Measurements from ENCODE around the gene THY1. TPM values are rescaled to one million over a fixed set of nuclear protein-coding genes. Genes with fewer than 3 reads are reported as not detected.

The THY1 gene
- polyA plus RNA-seq, 1 donor from 2014 or later: 98.3 TPM

DNA sequence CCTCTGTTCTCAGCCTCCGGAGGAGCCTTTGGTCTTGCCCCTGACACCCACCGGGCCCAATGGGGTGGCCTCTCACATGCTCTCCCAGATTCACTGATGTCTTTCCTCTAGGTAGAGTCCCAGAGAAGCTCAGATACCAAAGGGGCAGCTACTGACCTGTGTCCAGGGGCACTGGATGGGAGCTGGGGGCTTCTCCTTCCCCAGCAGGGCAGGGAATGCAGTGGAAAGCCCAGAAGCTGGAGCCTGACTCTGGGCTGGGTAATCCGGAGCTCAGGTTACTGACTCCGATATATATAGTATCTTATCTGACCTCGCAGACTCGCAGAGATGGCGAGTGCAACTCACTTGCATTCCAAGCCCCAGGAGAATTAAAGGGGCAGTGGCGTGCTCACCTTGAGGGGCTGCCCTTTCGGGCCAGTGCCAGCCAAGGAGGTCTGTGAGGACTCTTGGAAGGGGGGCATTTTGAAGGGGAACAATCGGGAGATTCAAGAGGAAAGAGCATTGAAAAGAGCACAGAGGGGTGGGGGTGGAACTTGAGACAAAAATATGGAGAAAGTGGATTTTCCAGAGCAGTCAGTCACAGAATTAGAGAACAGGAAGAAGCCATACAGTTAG, 44.0 kb downstream of the THY1 start:
- Histone ChIP-seq H3K27ac (ENCODE audit: low read length) (no peak overlapping the region), H3F3A (ENCODE audit: insufficient read depth, low read length, poor library complexity, severe bottlenecking) (no peaks in the 10 kb centered on the region), H3K27me3 (ENCODE audit: insufficient read depth, low read depth, low read length) (peaks cover 13% of the 10 kb centered on the region), H3K36me3 (ENCODE audit: insufficient read depth, low read length) (no peaks in the 10 kb centered on the region), H3K9ac (ENCODE audit: low read length) (no peak overlapping the region), H3K9me2 (ENCODE audit: insufficient read depth, low read length) (no peaks in the 10 kb centered on the region), H3K4me2 (ENCODE audit: low read length) (no peak overlapping the region), H3K9me3 (ENCODE audit: low read length) (no peaks in the 10 kb centered on the region), H2AFZ (ENCODE audit: low read depth, low read length) (no peak overlapping the region), H3K79me2 (replicated peaks; ENCODE audit: insufficient read depth, low read length) (no peaks in the 10 kb centered on the region), H4K20me1 (ENCODE audit: insufficient read depth) (no peaks in the 10 kb centered on the region), H3K4me3 (ENCODE audit: low read length) (no peak overlapping the region)
- no peak for TF ChIP-seq CTCF (IDR thresholded peaks at IDR 0.05; ENCODE audit: poor library complexity, severe bottlenecking)
- no peak for TF ChIP-seq EZH2 (IDR thresholded peaks at IDR 0.05; ENCODE audit: borderline replicate concordance, insufficient read depth, low read length, poor library complexity, severe bottlenecking)
- no peak for TF ChIP-seq TAF1 (IDR thresholded peaks at IDR 0.05; ENCODE audit: low read depth)
- TF ChIP-seq POLR2AphosphoS5 (IDR thresholded peaks at IDR 0.05): no peak
- no peak for TF ChIP-seq SMC3 (conservative IDR thresholded peaks at IDR 0.05; ENCODE audit: poor library complexity)
- no peak for TF ChIP-seq EP300 (conservative IDR thresholded peaks at IDR 0.05; ENCODE audit: poor library complexity, severe bottlenecking)
- no peak for TF ChIP-seq RAD21 (conservative IDR thresholded peaks at IDR 0.05)
- TF ChIP-seq MXI1 (conservative IDR thresholded peaks at IDR 0.05; ENCODE audit: poor library complexity, severe bottlenecking): no peak
- TF ChIP-seq REST (IDR thresholded peaks at IDR 0.05; ENCODE audit: borderline replicate concordance): no peak

DNA sequence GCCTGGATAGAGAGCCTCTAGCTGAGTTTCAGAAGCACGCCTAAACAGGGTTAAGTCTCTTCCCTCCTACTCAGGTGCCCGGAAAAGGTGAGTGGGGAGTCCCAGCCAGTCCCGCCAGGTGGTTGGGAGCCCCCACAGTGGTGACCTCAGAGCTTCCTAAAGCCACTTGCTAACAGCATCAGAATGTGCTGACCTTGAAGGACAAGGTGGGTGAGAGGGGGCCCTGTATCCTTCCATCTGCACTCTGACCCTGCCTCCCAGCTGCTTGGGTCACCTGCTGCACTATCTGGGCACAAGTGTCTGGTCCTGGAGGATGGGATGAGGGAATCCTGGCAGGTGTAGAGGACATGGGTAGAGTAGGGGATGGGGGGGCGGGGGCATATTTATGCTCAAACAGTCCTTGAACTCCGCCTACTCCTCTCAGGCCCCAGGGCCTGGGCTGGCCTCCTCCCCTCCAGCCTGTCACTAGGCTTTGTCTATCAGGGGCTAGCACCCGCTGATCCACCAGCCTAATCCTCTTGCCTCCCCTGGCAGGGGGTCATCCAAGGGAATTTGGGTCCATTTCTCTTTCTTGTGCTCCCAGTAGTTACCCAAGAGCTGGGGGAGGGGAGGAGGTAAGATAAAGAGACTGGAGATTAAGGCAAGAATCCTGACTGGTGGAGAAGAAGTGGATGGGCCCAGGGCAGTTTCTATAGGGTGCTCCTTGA, 44.9 kb downstream of the THY1 start:
- H3K27ac ChIP-seq (ENCODE audit: low read length): no peak overlapping the region
- no peak overlapping the region for H3K4me3 ChIP-seq (ENCODE audit: low read length)
- H3K9ac ChIP-seq (ENCODE audit: low read length): no peak overlapping the region

More for the DNA sequence above, 44.9 kb downstream of the THY1 start:
- H2AFZ ChIP-seq (ENCODE audit: low read depth, low read length): no peak overlapping the region
- no peaks in the 10 kb centered on the region for H3K9me3 ChIP-seq (ENCODE audit: low read length)
- H3K79me2 ChIP-seq (replicated peaks; ENCODE audit: insufficient read depth, low read length): no peaks in the 10 kb centered on the region
- H3K4me2 ChIP-seq (ENCODE audit: low read length): no peak overlapping the region
- no peaks in the 10 kb centered on the region for H4K20me1 ChIP-seq (ENCODE audit: insufficient read depth)
- H3K9me2 ChIP-seq (ENCODE audit: insufficient read depth, low read length): no peaks in the 10 kb centered on the region
- no peaks in the 10 kb centered on the region for H3F3A ChIP-seq (ENCODE audit: insufficient read depth, low read length, poor library complexity, severe bottlenecking)
- peaks cover 11% of the 10 kb centered on the region for H3K27me3 ChIP-seq (ENCODE audit: insufficient read depth, low read depth, low read length)
- TF ChIP-seq CTCF (IDR thresholded peaks at IDR 0.05; ENCODE audit: poor library complexity, severe bottlenecking): no peak
- no peak for TF ChIP-seq TAF1 (IDR thresholded peaks at IDR 0.05; ENCODE audit: low read depth)
- TF ChIP-seq MXI1 (conservative IDR thresholded peaks at IDR 0.05; ENCODE audit: poor library complexity, severe bottlenecking): no peak
- no peak for TF ChIP-seq EZH2 (IDR thresholded peaks at IDR 0.05; ENCODE audit: borderline replicate concordance, insufficient read depth, low read length, poor library complexity, severe bottlenecking)
- TF ChIP-seq SMC3 (conservative IDR thresholded peaks at IDR 0.05; ENCODE audit: poor library complexity): no peak
- TF ChIP-seq REST (IDR thresholded peaks at IDR 0.05; ENCODE audit: borderline replicate concordance): no peak
- no peak for TF ChIP-seq POLR2AphosphoS5 (IDR thresholded peaks at IDR 0.05)
- no peak for TF ChIP-seq RAD21 (conservative IDR thresholded peaks at IDR 0.05)
- no peak for TF ChIP-seq EP300 (conservative IDR thresholded peaks at IDR 0.05; ENCODE audit: poor library complexity, severe bottlenecking)
- H3K36me3 ChIP-seq (ENCODE audit: insufficient read depth, low read length): no peaks in the 10 kb centered on the region
